Measurements from ENCODE around the gene MAPKBP1. TPM values are rescaled to one million over a fixed set of nuclear protein-coding genes. Genes with fewer than 3 reads are reported as not detected.

MAPKBP1 gene
- total RNA-seq, 1 donor from 2014 or later, result 22.8 TPM

GRCh38 chr15:41782371-41783282 lies 8.3 kb downstream of the MAPKBP1 start:
- DNase-seq, result no peak

- no peak for DNase-seq
These were observed 9.0 kb downstream of the MAPKBP1 start for GRCh38 chr15:41783296-41783695.

GRCh38 chr15:41788262-41788661 lies 14.0 kb downstream of the MAPKBP1 start:
- no peak for DNase-seq

- no peak for DNase-seq
These were observed 15.0 kb downstream of the MAPKBP1 start for GRCh38 chr15:41789236-41789635.

- no peak for DNase-seq
These were observed 15.4 kb downstream of the MAPKBP1 start for GRCh38 chr15:41789662-41790061.

- no peak for DNase-seq
These were observed 15.9 kb downstream of the MAPKBP1 start for GRCh38 chr15:41790169-41790568.

- DNase-seq, result no peak
These were observed 16.7 kb downstream of the MAPKBP1 start for GRCh38 chr15:41790756-41791546.

GRCh38 chr15:41791547-41791937 lies 17.3 kb downstream of the MAPKBP1 start:
- no peak for DNase-seq

GRCh38 chr15:41792000-41792637 lies 17.8 kb downstream of the MAPKBP1 start:
- peak; percentile 71 for DNase-seq

- no peak for DNase-seq
These were observed 19.8 kb downstream of the MAPKBP1 start for GRCh38 chr15:41794081-41794480.

GRCh38 chr15:41795996-41796856 lies 21.9 kb downstream of the MAPKBP1 start:
- DNase-seq, result peak; percentile 59

- DNase-seq, result no peak
These were observed 23.1 kb downstream of the MAPKBP1 start for GRCh38 chr15:41797201-41797944.

- no peak for DNase-seq
These were observed 24.6 kb downstream of the MAPKBP1 start for GRCh38 chr15:41798607-41799487.

- DNase-seq, result no peak
These were observed 25.2 kb downstream of the MAPKBP1 start for GRCh38 chr15:41799488-41799805.

GRCh38 chr15:41801185-41801584 lies 26.9 kb downstream of the MAPKBP1 start:
- DNase-seq, result no peak

- no peak for DNase-seq
These were observed 27.7 kb downstream of the MAPKBP1 start for GRCh38 chr15:41801850-41802455.

- peak; percentile 45 for DNase-seq
These were observed 30.1 kb downstream of the MAPKBP1 start for GRCh38 chr15:41804361-41804760.

- DNase-seq, result peak; percentile 50
These were observed 30.8 kb downstream of the MAPKBP1 start for GRCh38 chr15:41804916-41805666.

GRCh38 chr15:41805711-41806110 lies 31.4 kb downstream of the MAPKBP1 start:
- no peak for DNase-seq
